K562 (cell line): ENCODE data around the gene CEP290. TPM values are rescaled to one million over a fixed set of nuclear protein-coding genes. Genes with fewer than 3 reads are reported as not detected.

Experiments used
- CHD2 ChIP-seq: IDR thresholded peaks from 2 replicates; pipeline ENCODE4 v1.6.1; 2011; ENCODE audit warnings: low read depth, low read length
- FOXJ3 ChIP-seq: sonication (generic); formaldehyde crosslinking; IDR thresholded peaks from 2 replicates; pipeline ENCODE4 v1.4.0; 2020; ENCODE audit warnings: mild to moderate bottlenecking, missing genetic modification reagents
- JUND ChIP-seq, 2 experiments: IDR thresholded peaks; 2 replicates in 1 of 2; 3 replicates in 1 of 2; pipeline ENCODE4 v1.6.1; 2011; ENCODE audit warnings: borderline replicate concordance in 2 of 2, low read depth in 2 of 2, low read length in 2 of 2, improper control_type of control experiment in 1 of 2, missing biosample characterization in 1 of 2, missing genetic modification characterization in 1 of 2, missing genetic modification reagents in 1 of 2
- RFX5 ChIP-seq: IDR thresholded peaks from 2 replicates; pipeline ENCODE4 v1.6.1; 2011; ENCODE audit warnings: low read depth, mild to moderate bottlenecking, improper control_type of control experiment, low read length
- SAFB2 ChIP-seq: fragments of 200-400 bp; formaldehyde crosslinking; IDR thresholded peaks from 2 replicates; pipeline ENCODE4 v1.6.1; 2018; ENCODE audit warnings: borderline replicate concordance, low read length, low read depth, moderate library complexity; ENCODE audit not compliant: severe bottlenecking
- SAP30 ChIP-seq: fragments of 200-600 bp; sonication (generic); IDR thresholded peaks from 2 replicates; pipeline ENCODE4 v1.6.1; 2012; ENCODE audit warnings: borderline replicate concordance, low read depth, mild to moderate bottlenecking, moderate library complexity, low read length, control low read depth, inconsistent platforms; ENCODE audit not compliant: insufficient read depth, poor library complexity, severe bottlenecking
- SIRT6 ChIP-seq: IDR thresholded peaks from one replicate; pipeline ENCODE4 v1.6.1; 2012; ENCODE audit warnings: low read depth, mild to moderate bottlenecking, control low read depth, inconsistent platforms, low read length, moderate library complexity
- ZNF197 ChIP-seq: fragments of 200-800 bp; sonication (Bioruptor generic); IDR thresholded peaks from 2 replicates; pipeline ENCODE4 v1.6.1; 2016; ENCODE audit warnings: low read depth, missing genetic modification characterization, missing compliant biosample characterization
- ZNF764 ChIP-seq: fragments of 250-450 bp; sonication (Bioruptor Pico); IDR thresholded peaks from 2 replicates; pipeline ENCODE4 v1.4.0; 2020; ENCODE audit warnings: low read depth, mild to moderate bottlenecking, moderate library complexity
- ZSCAN32 ChIP-seq: fragments of 450-650 bp; formaldehyde crosslinking; IDR thresholded peaks from 2 replicates; pipeline ENCODE4 v1.4.0; 2020; ENCODE audit warnings: mild to moderate bottlenecking, moderate library complexity
- polyA plus RNA-seq, 8 experiments: library from polyadenylated mRNA; depleted of rRNA in 4 of 8; stranded (reverse) in 5 of 8; unstranded in 3 of 8; fragments of >200 nt; fragmentation: Nextera tagmentation in 2 of 8; fragmentation: Illumina TruSeq in 1 of 8; extraction: Ambion mirVana in 2 of 8; extraction: Trizol in 1 of 8; gene quantifications; 2 replicates each; pipeline versions ENCODE4 v1.2.1 to v1.2.3, GENCODE V29; 2011 to 2014; ENCODE audit warnings: inconsistent platforms in 1 of 8, missing spikeins in 1 of 8
- total RNA-seq, 7 experiments: library from RNA; depleted of rRNA in 6 of 7; stranded (reverse); fragments of >200 nt in 6 of 7; fragmentation: Illumina TruSeq in 2 of 7; extraction: Trizol in 2 of 7; gene quantifications; 2 replicates each; pipeline versions ENCODE4 v1.2.1 to v1.2.3, GENCODE V29; 2011 to 2021; ENCODE audit warnings: low replicate concordance in 1 of 7
- TF ChIP-seq, protein P1 (sequence below): IDR thresholded peaks from 2 replicates; pipeline ENCODE4 v1.6.1; 2016; ENCODE audit warnings: missing genetic modification characterization, missing compliant biosample characterization
- TF ChIP-seq, protein P2 (sequence below): sonication (generic); formaldehyde crosslinking; IDR thresholded peaks from 2 replicates; pipeline ENCODE4 v1.4.0; 2020; ENCODE audit warnings: mild to moderate bottlenecking, missing genetic modification reagents
- TF ChIP-seq, protein P3 (sequence below): fragments of 250-450 bp; sonication (Bioruptor Pico); IDR thresholded peaks from 2 replicates; pipeline ENCODE4 v1.6.1; 2021; ENCODE audit warnings: mild to moderate bottlenecking
- TF ChIP-seq, protein P4 (sequence below): sonication (generic); formaldehyde crosslinking; IDR thresholded peaks from 2 replicates; pipeline ENCODE4 v1.8.1; 2023; ENCODE audit warnings: mild to moderate bottlenecking, missing genetic modification reagents
- TF ChIP-seq, protein P5 (sequence below): fragments of 450-650 bp; formaldehyde crosslinking; IDR thresholded peaks from 2 replicates; pipeline ENCODE4 v1.4.0; 2020; ENCODE audit warnings: mild to moderate bottlenecking, moderate library complexity

The CEP290 gene
- total and polyA plus RNA-seq, 9 of the 15 experiments (the other 6 are each of a cell fraction or from before 2014, with no cell fraction given): 7.2 to 19.4 (median 18.1) TPM

DNA sequence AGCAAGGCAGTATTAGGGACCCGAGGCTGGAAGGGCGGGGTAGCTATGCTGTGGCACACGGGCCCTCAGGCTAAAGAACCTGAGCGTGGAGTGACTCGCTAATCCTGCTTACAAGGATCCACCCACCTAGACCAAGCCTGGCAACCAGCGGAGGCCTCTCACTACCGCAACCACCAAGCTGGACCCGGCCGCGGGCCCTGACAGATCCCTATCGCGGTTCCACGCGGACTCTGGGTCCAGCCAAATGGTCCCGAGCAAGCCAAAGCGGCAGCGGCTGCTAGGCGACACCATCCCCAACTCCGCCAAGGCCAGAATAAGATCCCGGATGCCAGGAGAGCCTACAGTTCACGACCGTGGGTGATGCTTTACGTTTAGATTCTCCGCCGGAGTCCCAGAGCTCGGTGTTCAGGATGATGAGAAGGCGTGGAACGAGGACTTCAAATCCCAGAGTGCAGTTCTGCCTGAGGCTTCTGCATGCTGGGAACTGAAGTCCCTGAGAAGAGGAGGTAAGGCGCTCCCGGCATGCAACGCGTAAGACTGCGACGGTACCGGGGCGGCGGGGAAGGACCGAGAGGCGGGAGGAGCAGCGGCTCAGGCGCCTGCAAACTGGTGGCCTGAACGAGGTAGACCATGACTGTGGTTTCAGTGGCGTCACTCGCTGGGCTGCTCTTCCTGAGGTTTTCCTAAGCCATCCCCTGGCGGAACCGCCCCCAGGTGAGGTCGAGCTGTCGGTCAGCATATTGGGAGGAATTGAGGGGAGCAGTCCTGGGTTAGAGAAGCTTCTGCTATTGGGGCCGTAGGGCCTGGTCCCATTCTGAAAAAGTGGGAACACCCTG, at the start of gene CEP290, which contains the start of gene TMTC3 (continued):
- TF ChIP-seq SAP30 (peak; percentile 50), ZSCAN32 (no peak), JUND (IDR thresholded peaks at IDR 0.05; ENCODE audit: borderline replicate concordance, low read depth, low read length) (peak; percentile 70; the same call in 1 of the 2 replicates), JUND (tag; IDR thresholded peaks at IDR 0.05; ENCODE audit: borderline replicate concordance, low read depth, low read length) (no peak; the same call in 1 of the 3 replicates), SAFB2 (no peak), SIRT6 (no peak), ZNF764 (CRISPR knock-in tag) (no peak), CHD2 (peak; percentile 52; the same call in 1 of the 2 replicates), ZNF197 (CRISPR knock-in tag) (peak; percentile 96; the same call in 1 of the 2 replicates), FOXJ3 (CRISPR knock-in tag) (no peak), RFX5 (no peak)
- TF ChIP-seq, protein P1, sequence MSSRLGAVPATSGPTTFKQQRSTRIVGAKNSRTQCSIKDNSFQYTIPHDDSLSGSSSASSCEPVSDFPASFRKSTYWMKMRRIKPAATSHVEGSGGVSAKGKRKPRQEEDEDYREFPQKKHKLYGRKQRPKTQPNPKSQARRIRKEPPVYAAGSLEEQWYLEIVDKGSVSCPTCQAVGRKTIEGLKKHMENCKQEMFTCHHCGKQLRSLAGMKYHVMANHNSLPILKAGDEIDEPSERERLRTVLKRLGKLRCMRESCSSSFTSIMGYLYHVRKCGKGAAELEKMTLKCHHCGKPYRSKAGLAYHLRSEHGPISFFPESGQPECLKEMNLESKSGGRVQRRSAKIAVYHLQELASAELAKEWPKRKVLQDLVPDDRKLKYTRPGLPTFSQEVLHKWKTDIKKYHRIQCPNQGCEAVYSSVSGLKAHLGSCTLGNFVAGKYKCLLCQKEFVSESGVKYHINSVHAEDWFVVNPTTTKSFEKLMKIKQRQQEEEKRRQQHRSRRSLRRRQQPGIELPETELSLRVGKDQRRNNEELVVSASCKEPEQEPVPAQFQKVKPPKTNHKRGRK (tag): no peak
- TF ChIP-seq, protein P2, sequence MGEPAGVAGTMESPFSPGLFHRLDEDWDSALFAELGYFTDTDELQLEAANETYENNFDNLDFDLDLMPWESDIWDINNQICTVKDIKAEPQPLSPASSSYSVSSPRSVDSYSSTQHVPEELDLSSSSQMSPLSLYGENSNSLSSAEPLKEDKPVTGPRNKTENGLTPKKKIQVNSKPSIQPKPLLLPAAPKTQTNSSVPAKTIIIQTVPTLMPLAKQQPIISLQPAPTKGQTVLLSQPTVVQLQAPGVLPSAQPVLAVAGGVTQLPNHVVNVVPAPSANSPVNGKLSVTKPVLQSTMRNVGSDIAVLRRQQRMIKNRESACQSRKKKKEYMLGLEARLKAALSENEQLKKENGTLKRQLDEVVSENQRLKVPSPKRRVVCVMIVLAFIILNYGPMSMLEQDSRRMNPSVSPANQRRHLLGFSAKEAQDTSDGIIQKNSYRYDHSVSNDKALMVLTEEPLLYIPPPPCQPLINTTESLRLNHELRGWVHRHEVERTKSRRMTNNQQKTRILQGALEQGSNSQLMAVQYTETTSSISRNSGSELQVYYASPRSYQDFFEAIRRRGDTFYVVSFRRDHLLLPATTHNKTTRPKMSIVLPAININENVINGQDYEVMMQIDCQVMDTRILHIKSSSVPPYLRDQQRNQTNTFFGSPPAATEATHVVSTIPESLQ (CRISPR knock-in tag): no peak
- TF ChIP-seq, protein P3, sequence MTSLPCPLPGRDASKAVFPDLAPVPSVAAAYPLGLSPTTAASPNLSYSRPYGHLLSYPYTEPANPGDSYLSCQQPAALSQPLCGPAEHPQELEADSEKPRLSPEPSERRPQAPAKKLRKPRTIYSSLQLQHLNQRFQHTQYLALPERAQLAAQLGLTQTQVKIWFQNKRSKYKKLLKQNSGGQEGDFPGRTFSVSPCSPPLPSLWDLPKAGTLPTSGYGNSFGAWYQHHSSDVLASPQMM (CRISPR knock-in tag): no peak
- TF ChIP-seq, protein P4, sequence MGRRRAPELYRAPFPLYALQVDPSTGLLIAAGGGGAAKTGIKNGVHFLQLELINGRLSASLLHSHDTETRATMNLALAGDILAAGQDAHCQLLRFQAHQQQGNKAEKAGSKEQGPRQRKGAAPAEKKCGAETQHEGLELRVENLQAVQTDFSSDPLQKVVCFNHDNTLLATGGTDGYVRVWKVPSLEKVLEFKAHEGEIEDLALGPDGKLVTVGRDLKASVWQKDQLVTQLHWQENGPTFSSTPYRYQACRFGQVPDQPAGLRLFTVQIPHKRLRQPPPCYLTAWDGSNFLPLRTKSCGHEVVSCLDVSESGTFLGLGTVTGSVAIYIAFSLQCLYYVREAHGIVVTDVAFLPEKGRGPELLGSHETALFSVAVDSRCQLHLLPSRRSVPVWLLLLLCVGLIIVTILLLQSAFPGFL (CRISPR knock-in tag): no peak
- TF ChIP-seq, protein P5, sequence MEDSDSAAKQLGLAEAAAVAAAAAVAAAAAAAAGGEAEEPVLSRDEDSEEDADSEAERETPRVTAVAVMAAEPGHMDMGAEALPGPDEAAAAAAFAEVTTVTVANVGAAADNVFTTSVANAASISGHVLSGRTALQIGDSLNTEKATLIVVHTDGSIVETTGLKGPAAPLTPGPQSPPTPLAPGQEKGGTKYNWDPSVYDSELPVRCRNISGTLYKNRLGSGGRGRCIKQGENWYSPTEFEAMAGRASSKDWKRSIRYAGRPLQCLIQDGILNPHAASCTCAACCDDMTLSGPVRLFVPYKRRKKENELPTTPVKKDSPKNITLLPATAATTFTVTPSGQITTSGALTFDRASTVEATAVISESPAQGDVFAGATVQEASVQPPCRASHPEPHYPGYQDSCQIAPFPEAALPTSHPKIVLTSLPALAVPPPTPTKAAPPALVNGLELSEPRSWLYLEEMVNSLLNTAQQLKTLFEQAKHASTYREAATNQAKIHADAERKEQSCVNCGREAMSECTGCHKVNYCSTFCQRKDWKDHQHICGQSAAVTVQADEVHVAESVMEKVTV (CRISPR knock-in tag): no peak
